B cell (primary cell): ENCODE data around the gene RCSD1. TPM values are rescaled to one million over a fixed set of nuclear protein-coding genes. Genes with fewer than 3 reads are reported as not detected.
A peak's percentile ranks its signal among the peaks of the same experiment; 100 is the strongest.

Experiments
- ATAC-seq: fragments of 200-7000 bp; cut with Tn5 transposase; one replicate; pipeline ENCODE4 v1.10.0; 2021; ENCODE audit warnings: low read depth, mild to moderate bottlenecking, moderate number of reproducible peaks, moderate library complexity
- CTCF ChIA-PET: fragments of 350-600 bp; sonication (Branson Sonifier 250); formaldehyde crosslinking; loops from one replicate; lab custom pipeline; 2021; ENCODE audit warnings: antibody characterized with exemption, inconsistent platforms; lab: Charles Lee
- POLR2A ChIA-PET: fragments of 350-600 bp; sonication (Branson Sonifier 250); formaldehyde crosslinking; loops from one replicate; lab custom pipeline; 2021; ENCODE audit warnings: antibody characterized with exemption; lab: Charles Lee
- DNase-seq: peaks from one replicate; pipeline ENCODE4 v3.0.0; 2013
- H2AFZ ChIP-seq: 2 replicates; pipeline ENCODE4 v1.6.1; 2012; ENCODE audit warnings: mild to moderate bottlenecking, low read depth, low read length; ENCODE audit not compliant: insufficient read depth, poor library complexity, severe bottlenecking
- H3K27ac ChIP-seq, 2 donors: 1 replicate in 1 of 2; 2 replicates in 1 of 2; pipeline ENCODE4 v1.5.1; 2012 to 2013; ENCODE audit warnings: low read length in 2 of 2, mild to moderate bottlenecking in 2 of 2, moderate library complexity in 1 of 2
- H3K27me3 ChIP-seq, 4 experiments: fragments of 200-600 bp in 1 of 4; sonication (generic) in 1 of 4; replicated peaks in 1 of 4; 1 replicate in 2 of 4; 2 replicates in 2 of 4; pipeline versions ENCODE4 v1.6.1 to v1.7.0; 2013 to 2016; ENCODE audit warnings: low read length in 3 of 4, mild to moderate bottlenecking in 2 of 4, mixed read lengths in 1 of 4, moderate library complexity in 1 of 4; ENCODE audit not compliant: insufficient read depth in 4 of 4, control insufficient read depth in 3 of 4; ENCODE audit errors: control extremely low read depth in 1 of 4
- H3K36me3 ChIP-seq, 2 experiments: replicated peaks in 1 of 2; 1 replicate in 1 of 2; 2 replicates in 1 of 2; pipeline versions ENCODE4 v1.6.1 to v1.7.1; 2013; ENCODE audit warnings: low read length in 1 of 2; ENCODE audit not compliant: insufficient read depth in 2 of 2, control insufficient read depth in 1 of 2; ENCODE audit errors: control extremely low read depth in 1 of 2, extremely low read depth in 1 of 2
- H3K4me1 ChIP-seq, 2 donors: fragments of 200-600 bp in 1 of 2; sonication (generic) in 1 of 2; 1 replicate in 1 of 2; 2 replicates in 1 of 2; pipeline versions ENCODE4 v1.5.1 to v1.6.1; 2013 to 2017; ENCODE audit warnings: low read length in 2 of 2; ENCODE audit not compliant: control insufficient read depth in 2 of 2, insufficient read depth in 2 of 2
- H3K4me2 ChIP-seq: replicated peaks from 2 replicates; pipeline ENCODE3; 2012; ENCODE audit warnings: mild to moderate bottlenecking, low read depth, low read length; ENCODE audit not compliant: poor library complexity, severe bottlenecking
- H3K4me3 ChIP-seq, 5 experiments: fragments of 200-600 bp in 1 of 5; sonication (generic) in 1 of 5; 1 replicate in 3 of 5; 2 replicates in 2 of 5; pipeline versions ENCODE4 v1.5.1 to v1.7.0; 2011 to 2016; ENCODE audit warnings: low read length in 4 of 5, mild to moderate bottlenecking in 4 of 5, low read depth in 2 of 5, control low read depth in 1 of 5, moderate library complexity in 1 of 5; ENCODE audit not compliant: insufficient read depth in 1 of 5; ENCODE audit errors: control extremely low read depth in 1 of 5, extremely low read depth in 1 of 5
- H3K79me2 ChIP-seq: fragments of 200-600 bp; sonication (generic); one replicate; pipeline ENCODE4 v1.6.0; 2016; ENCODE audit warnings: low read length; ENCODE audit not compliant: control insufficient read depth, insufficient read depth
- H3K9ac ChIP-seq: fragments of 200-600 bp; sonication (generic); 2 replicates; pipeline ENCODE4 v1.6.1; 2017; ENCODE audit warnings: mild to moderate bottlenecking, low read length, moderate library complexity
- H3K9me3 ChIP-seq, 3 donors: one replicate each; pipeline versions ENCODE4 v1.6.1 to v1.7.1; 2013; ENCODE audit warnings: low read length in 2 of 3; ENCODE audit not compliant: control insufficient read depth in 2 of 3, insufficient read depth in 1 of 3; ENCODE audit errors: control extremely low read depth in 1 of 3
- H4K20me1 ChIP-seq: 2 replicates; pipeline ENCODE4 v1.6.0; 2012; ENCODE audit warnings: mild to moderate bottlenecking, low read length; ENCODE audit not compliant: insufficient read depth, control insufficient read depth, poor library complexity, severe bottlenecking
- H3K27ac Mint-ChIP-seq: one replicate; pipeline ENCODE4 v1.8.0; 2021; ENCODE audit warnings: mixed read lengths
- H3K27me3 Mint-ChIP-seq: one replicate; pipeline ENCODE4 v1.8.0; 2021; ENCODE audit warnings: mixed read lengths
- H3K4me1 Mint-ChIP-seq: one replicate; pipeline ENCODE4 v1.8.0; 2021; ENCODE audit warnings: mixed read lengths
- H3K4me3 Mint-ChIP-seq: one replicate; pipeline ENCODE4 v1.8.0; 2021; ENCODE audit warnings: mixed read lengths
- H3K9me3 Mint-ChIP-seq: one replicate; pipeline ENCODE4 v1.8.0; 2022; ENCODE audit warnings: mixed read lengths; ENCODE audit not compliant: insufficient read depth
- EZH2 ChIP-seq: IDR thresholded peaks from 2 replicates; pipeline ENCODE4 v1.6.1; 2012; ENCODE audit warnings: borderline replicate concordance, low read depth, mild to moderate bottlenecking, moderate library complexity, low read length; ENCODE audit not compliant: insufficient read depth, poor library complexity, severe bottlenecking
- WGBS: methylation state at CpG from one replicate; pipeline ENCODE4 v1.1.5; 2013; ENCODE audit warnings: missing lambda C conversion rate; ENCODE audit not compliant: insufficient coverage; 5-methylcytosine and 5-hydroxymethylcytosine counted together
- intact Hi-C: fragments of 100-400 bp; cut with micrococcal nuclease; formaldehyde crosslinking; loops from one replicate; pipeline ENCODE4 v1.10.0; 2022
- polyA plus RNA-seq: library from polyadenylated mRNA; depleted of rRNA; stranded (reverse); fragments of >200 nt; gene quantifications from 2 replicates; pipeline ENCODE4 v1.2.3, GENCODE V29; 2012
- total RNA-seq, 2 donors: library from RNA; stranded (reverse); fragments of 120-200 nt in 1 of 2; gene quantifications; 1 replicate in 1 of 2; 2 replicates in 1 of 2; pipeline versions ENCODE4 v1.2.3 to v1.2.4, GENCODE V29; 2013 to 2022
- TF ChIP-seq, protein P1 (sequence below): fragments of 200-600 bp; IDR thresholded peaks from one replicate; pipeline ENCODE4 v1.8.0; 2022; ENCODE audit warnings: antibody characterized with exemption, mild to moderate bottlenecking

The RCSD1 gene
- total and polyA plus RNA-seq, 2 donors (not counting 1 experiment from before 2014, with no cell fraction given) = 129 to 525 TPM

- no peaks in the 10 kb centered on the region for H3K9me3 ChIP-seq
- H3K4me3 Mint-ChIP-seq = no peak overlapping the region
- H3K4me1 ChIP-seq = peaks cover 43 to 50% of the 10 kb centered on the region in 2 donors
- H3K27me3 ChIP-seq = no peaks in the 10 kb centered on the region
- ChIA-PET CTCF (interaction anchor here (0.6 to 3.1 kb wide), 5 partner anchors 11 to 118 kb away, joined by 3 to 11 read pairs (median 4); no protein-coding TSS in a partner anchor), POLR2A (interaction anchor here (1.2 to 1.5 kb wide), 2 partner anchors 10 to 14 kb away, joined by 3 to 4 read pairs; no protein-coding TSS in a partner anchor)
- H3K4me3 ChIP-seq = no peak overlapping the region
- TF ChIP-seq, protein P1, sequence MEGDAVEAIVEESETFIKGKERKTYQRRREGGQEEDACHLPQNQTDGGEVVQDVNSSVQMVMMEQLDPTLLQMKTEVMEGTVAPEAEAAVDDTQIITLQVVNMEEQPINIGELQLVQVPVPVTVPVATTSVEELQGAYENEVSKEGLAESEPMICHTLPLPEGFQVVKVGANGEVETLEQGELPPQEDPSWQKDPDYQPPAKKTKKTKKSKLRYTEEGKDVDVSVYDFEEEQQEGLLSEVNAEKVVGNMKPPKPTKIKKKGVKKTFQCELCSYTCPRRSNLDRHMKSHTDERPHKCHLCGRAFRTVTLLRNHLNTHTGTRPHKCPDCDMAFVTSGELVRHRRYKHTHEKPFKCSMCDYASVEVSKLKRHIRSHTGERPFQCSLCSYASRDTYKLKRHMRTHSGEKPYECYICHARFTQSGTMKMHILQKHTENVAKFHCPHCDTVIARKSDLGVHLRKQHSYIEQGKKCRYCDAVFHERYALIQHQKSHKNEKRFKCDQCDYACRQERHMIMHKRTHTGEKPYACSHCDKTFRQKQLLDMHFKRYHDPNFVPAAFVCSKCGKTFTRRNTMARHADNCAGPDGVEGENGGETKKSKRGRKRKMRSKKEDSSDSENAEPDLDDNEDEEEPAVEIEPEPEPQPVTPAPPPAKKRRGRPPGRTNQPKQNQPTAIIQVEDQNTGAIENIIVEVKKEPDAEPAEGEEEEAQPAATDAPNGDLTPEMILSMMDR = no peak
- no peak for TF ChIP-seq EZH2
- ATAC-seq (no peak), DNase-seq (no peak)
- no peak overlapping the region for H3K9ac ChIP-seq
- no peaks in the 10 kb centered on the region for H3K9me3 Mint-ChIP-seq
- H3K4me2 ChIP-seq = no peak overlapping the region
- H3K27ac ChIP-seq = peak overlapping the region in 1 of 2 donors; percentile 18
- H3K27me3 Mint-ChIP-seq = no peaks in the 10 kb centered on the region
- peaks cover 85% of the 10 kb centered on the region for H4K20me1 ChIP-seq
- H3K36me3 ChIP-seq = peaks cover 25 to 59% of the 10 kb centered on the region in 2 experiments
- peaks cover 71% of the 10 kb centered on the region for H3K4me1 Mint-ChIP-seq
- peak overlapping the region; percentile 32 for H3K27ac Mint-ChIP-seq
- peaks cover 16% of the 10 kb centered on the region for H3K79me2 ChIP-seq
- 92% methylated on average over 2 of the region's 2 CpGs for WGBS
- H2AFZ ChIP-seq = no peak overlapping the region
- intact Hi-C loops = no loop called here
Observed at GRCh38 chr1:167704715-167705114, 74.7 kb downstream of the RCSD1 start.

GRCh38 chr1:167705250-167705649, 75.2 kb downstream of the RCSD1 start:
- peaks cover 72% of the 10 kb centered on the region for H3K4me1 Mint-ChIP-seq
- H3K36me3 ChIP-seq = peaks cover 25 to 53% of the 10 kb centered on the region in 2 experiments

More at GRCh38 chr1:167705250-167705649, 75.2 kb downstream of the RCSD1 start:
- Histone ChIP-seq H4K20me1 (peaks cover 80% of the 10 kb centered on the region), H3K9me3 (no peaks in the 10 kb centered on the region), H3K4me3 (no peak overlapping the region), H3K27me3 (no peaks in the 10 kb centered on the region), H3K4me1 (peaks cover 48 to 52% of the 10 kb centered on the region in 2 donors), H2AFZ (no peak overlapping the region), H3K4me2 (no peak overlapping the region), H3K27ac (peak overlapping the region in 1 of 2 donors; percentile 32), H3K79me2 (peaks cover 12% of the 10 kb centered on the region), H3K9ac (no peak overlapping the region)
- intact Hi-C loops = no loop called here
- POLR2A ChIA-PET = interaction anchor here (1.1 to 1.5 kb wide), 3 partner anchors 10 to 14 kb away, joined by 3 to 4 read pairs (median 3); no protein-coding TSS in a partner anchor
- Mint-ChIP-seq H3K9me3 (no peaks in the 10 kb centered on the region), H3K27me3 (no peaks in the 10 kb centered on the region), H3K27ac (peak overlapping the region; percentile 34), H3K4me3 (no peak overlapping the region)
- WGBS = 90% methylated on average over 2 of the region's 6 CpGs
- DNase-seq (no peak), ATAC-seq (no peak)
- CTCF ChIA-PET = interaction anchor here (0.6 to 3.1 kb wide), 4 partner anchors 10 to 119 kb away, joined by 3 to 11 read pairs (median 6); no protein-coding TSS in a partner anchor
- no peak for TF ChIP-seq EZH2
- TF ChIP-seq, protein P1 = no peak
